ENCODE results near the gene ZFHX3.

Gene ZFHX3

GRCh38 chr16:72834499-72834898 lies 213.4 kb downstream of the ZFHX3 start:
- no peak for TF ChIP-seq CTCF (IDR thresholded peaks at IDR 0.05; ENCODE audit: unreplicated experiment in 3 of 3)
- peaks cover 10% of the 10 kb centered on the region for H3K36me3 Mint-ChIP-seq (ENCODE audit: low read depth)
- peaks cover 4% of the 10 kb centered on the region for H3K27me3 Mint-ChIP-seq (ENCODE audit: low read depth)
- H3K4me1 Mint-ChIP-seq = peaks cover 40% of the 10 kb centered on the region
- no peak overlapping the region for H3K27ac Mint-ChIP-seq
- no peak overlapping the region for H3K4me3 Mint-ChIP-seq
- H3K9me3 Mint-ChIP-seq = no peaks in the 10 kb centered on the region

DNA sequence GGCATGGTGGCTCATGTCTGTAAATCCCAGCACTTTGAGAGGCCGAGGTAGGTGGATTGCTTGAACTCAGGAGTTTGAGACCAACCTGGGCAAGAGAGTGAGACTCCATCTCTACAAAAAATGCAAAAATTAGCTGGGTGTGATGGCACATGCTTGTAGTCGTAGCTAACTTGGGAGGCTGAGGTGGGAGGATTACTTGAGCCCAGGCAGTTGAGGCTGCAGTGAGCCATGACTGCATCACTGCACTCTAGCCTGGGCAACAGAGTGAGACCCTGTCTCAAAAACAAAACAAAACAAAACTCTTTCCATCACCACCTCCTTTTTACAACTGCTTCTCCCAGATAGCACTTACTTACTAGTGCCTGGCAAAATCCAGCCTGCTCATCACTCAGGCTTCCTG lies 214.0 kb downstream of the ZFHX3 start:
- no peak for TF ChIP-seq CTCF (IDR thresholded peaks at IDR 0.05; ENCODE audit: unreplicated experiment in 3 of 3)
- Mint-ChIP-seq H3K4me1 (peaks cover 35% of the 10 kb centered on the region), H3K9me3 (no peaks in the 10 kb centered on the region), H3K27me3 (ENCODE audit: low read depth) (peaks cover 4% of the 10 kb centered on the region), H3K27ac (peak overlapping the region in 1 of 3 experiments; percentile 50), H3K4me3 (no peak overlapping the region), H3K36me3 (ENCODE audit: low read depth) (peaks cover 11% of the 10 kb centered on the region)

GRCh38 chr16:72833482-72833881 lies 214.4 kb downstream of the ZFHX3 start:
- peaks cover 4% of the 10 kb centered on the region for H3K27me3 Mint-ChIP-seq (ENCODE audit: low read depth)
- no peak for TF ChIP-seq CTCF (IDR thresholded peaks at IDR 0.05; ENCODE audit: unreplicated experiment in 3 of 3)
- H3K4me1 Mint-ChIP-seq = peaks cover 31% of the 10 kb centered on the region
- no peaks in the 10 kb centered on the region for H3K9me3 Mint-ChIP-seq
- peaks cover 11% of the 10 kb centered on the region for H3K36me3 Mint-ChIP-seq (ENCODE audit: low read depth)
- no peak overlapping the region for H3K27ac Mint-ChIP-seq
- H3K4me3 Mint-ChIP-seq = no peak overlapping the region

DNA sequence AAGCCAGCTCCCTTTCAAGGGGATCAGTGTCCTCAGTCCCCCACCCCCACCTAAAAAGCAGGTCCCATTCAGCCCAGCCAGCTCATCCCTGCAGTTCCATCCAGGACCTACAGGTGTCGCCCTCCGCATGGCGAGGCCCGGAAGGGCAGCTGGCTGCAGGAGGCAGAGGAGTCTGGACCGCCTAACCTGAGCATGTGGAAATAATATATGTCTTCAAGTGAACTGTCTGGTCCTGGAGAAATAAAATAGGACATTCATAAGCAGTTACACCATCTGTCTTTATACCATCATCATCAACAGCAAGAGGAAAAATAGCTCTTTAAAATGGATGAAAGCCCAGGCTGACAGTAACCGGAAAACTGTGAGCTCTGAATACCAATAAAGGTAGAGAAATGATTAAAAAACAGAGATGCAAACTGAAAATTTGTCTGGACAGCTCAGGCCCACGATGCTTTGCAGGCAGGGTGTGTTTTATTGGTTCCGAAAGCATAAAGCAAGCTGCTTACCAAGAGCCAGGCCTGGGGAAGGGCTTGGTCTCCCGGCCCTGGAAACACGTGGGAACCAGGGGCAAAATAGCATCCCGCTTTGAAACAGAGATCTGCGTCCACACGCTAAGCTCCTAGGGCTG lies 215.2 kb downstream of the ZFHX3 start:
- no peak overlapping the region for H3K4me3 Mint-ChIP-seq
- TF ChIP-seq CTCF (IDR thresholded peaks at IDR 0.05; ENCODE audit: unreplicated experiment in 3 of 3) = peak; percentile 96 to 97 (median 97)

DNA sequence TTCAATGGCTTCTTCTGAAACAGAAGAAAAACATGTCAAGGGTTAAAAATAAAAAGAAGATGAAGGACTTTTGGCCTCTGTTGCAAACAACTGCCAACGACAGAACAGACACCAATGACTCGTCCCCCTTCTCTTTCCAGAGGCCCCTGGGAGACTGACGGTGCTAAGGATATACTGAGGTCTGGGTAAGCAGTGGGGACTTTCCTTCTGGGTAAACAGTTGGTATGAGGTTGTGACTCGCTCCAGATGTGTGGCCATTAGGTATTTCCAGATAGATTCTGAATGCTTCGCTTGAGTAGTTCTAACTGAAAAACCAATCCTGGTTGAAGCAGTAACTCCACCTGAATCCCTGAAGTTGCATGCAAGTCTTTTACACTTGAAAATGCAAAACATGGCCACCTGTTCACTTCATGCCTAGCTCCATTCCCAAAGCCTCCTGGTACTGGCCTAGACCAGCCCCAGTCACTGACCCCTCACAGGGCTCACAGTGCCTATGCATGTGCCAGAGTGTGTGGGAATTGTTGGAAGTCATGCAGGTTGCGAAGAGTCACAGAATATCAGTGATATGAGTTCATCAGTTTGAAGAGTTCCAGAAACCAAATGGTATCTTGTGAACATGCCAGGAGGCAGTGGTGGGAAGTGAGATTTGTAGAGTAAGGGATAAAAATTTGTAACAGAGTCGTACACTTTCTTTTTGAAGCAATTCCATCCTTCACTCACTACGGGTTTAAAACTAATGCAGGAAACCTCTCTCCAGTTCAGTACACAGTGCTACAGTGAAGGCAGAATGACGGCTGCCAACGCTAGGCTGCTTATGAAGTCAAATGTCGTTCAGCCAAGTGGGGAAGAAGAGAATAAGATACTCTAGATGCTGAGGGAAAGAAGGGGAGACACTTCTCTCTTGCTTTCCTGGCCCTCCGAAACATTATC lies 217.8 kb downstream of the ZFHX3 start:
- Mint-ChIP-seq H3K4me3 (no peak overlapping the region), H3K27ac (peak overlapping the region; percentile 26 to 58 (median 57)), H3K27me3 (ENCODE audit: low read depth) (no peaks in the 10 kb centered on the region), H3K9me3 (no peaks in the 10 kb centered on the region), H3K4me1 (peaks cover 33% of the 10 kb centered on the region), H3K36me3 (ENCODE audit: low read depth) (peaks cover 21% of the 10 kb centered on the region)
- no peak for TF ChIP-seq CTCF (IDR thresholded peaks at IDR 0.05; ENCODE audit: unreplicated experiment in 3 of 3)

More for the DNA sequence above, 215.2 kb downstream of the ZFHX3 start:
- H3K27me3 Mint-ChIP-seq (ENCODE audit: low read depth) = peaks cover 4% of the 10 kb centered on the region
- H3K4me1 Mint-ChIP-seq = peaks cover 31% of the 10 kb centered on the region
- H3K36me3 Mint-ChIP-seq (ENCODE audit: low read depth) = peaks cover 19% of the 10 kb centered on the region
- no peaks in the 10 kb centered on the region for H3K9me3 Mint-ChIP-seq
- H3K27ac Mint-ChIP-seq = peak overlapping the region; percentile 37 to 59 (median 48)

All from nephron (organoid).